ENCODE results near the gene ZNF804A.
"Not testable (repeated sequence)": the region's sequence is repeated elsewhere in the genome, so short reads cannot be mapped to it uniquely, and the experiment has no call there.

Gene ZNF804A

DNA sequence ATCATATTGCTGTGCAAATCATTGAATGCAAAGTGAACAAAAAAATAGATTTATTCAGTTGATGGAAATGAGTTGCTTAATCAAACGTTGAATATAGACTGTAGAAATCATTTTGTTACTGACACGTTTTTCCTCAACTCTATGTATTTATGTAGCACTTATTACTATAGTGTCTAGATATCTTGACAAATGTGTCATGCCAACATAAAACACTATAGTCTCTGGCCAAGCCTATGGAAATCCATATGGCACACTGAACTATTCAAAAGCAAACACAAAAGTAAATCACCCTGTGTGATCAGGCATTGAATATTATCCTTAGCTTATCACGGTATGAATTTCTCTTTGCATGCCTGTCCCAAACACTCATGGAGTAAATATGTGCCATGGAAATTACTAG is 131.3 kb downstream of the ZNF804A start:
- no peak for DNase-seq

DNA sequence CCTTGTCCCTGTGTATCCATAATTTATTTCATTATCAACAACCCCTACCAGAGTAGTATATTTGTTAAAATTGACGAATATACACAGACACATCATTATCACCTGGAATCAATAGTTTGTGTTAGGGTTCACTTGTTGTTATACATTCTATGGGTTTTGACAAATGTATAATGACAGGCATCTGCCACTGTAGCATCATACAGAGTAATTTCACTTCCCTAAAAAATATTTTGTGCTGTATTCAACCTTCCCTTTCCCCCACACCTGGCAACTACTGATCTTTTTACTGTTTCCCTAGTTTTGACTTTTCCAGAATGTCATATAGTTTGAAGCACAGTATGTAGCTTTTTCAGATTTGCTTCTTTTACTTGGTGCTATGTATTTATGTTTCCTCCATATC is 132.0 kb downstream of the ZNF804A start:
- DNase-seq = no peak

DNA sequence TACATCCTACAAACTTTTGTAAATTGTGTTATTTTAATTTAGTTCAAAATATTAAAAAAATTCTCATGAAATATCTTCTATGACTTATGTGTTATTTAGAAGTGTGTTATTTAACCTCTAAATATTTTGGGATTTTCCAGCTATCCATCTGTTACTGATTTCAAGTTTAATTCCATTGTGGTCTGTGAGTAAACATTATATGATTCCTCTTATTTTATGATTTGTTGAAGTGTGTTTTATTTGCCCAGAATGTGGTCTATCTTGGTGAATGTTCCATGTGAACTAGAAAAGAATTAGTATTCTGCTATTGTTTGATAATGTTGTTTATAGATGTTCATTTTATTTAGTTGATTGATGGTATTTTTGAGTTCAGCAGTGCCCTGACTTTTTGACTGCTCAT is 136.0 kb downstream of the ZNF804A start:
- no peak for DNase-seq

DNA sequence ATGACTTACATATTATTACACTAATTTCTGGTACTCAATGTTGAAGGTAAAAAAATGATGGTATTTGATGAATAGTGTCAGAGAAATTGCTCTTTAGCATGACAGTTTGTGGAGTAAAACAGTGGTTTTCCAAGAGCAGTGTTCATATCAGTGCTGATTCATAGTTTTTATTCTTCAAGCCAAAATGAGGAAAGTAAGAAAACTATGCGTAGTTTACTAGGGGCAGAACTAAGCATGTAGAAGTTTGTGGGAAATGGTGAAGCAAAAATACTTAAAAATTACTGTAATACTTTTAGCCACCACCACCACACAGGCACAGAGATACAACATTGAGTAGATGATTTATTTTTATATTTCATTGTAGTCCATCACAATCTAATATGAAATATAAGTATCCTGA is 137.3 kb downstream of the ZNF804A start:
- no peak for DNase-seq

DNA sequence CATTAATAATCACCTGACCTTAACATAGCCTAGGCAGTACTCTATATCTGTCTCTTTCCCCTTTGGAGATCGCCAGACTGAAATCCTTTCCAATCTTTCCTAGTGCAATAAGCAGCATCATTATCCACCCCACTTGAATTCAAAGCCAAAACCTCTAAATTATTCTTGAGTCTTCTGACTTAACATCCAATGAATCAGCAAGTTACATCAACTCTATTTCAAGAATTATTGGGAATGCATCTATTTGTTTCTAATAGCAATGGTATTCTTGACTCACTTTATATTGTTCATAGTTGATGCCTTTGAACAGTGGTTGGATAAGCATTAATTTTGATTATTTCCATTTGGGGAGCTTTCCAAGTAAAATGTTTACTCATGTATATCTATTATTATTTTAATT is 144.8 kb downstream of the ZNF804A start:
- DNase-seq = no peak

DNA sequence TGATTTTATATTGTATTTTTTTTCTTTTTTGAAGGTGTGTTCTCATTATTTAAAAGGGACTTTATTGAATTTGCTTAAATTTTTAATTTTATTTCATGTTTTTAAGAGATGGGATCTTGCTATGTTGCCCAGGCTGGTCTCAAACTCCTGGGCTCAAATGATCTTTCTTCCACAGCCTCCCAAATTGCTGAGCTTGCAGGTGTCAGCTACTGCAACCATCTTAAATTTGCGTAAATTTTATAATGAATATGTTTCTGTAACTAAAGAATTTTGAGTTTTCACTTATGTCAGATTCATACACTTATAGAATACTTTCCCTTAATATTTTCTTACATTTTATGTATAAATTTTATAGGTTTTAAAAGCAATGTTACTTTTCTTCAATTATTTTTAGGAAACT is 157.8 kb downstream of the ZNF804A start:
- DNase-seq = no peak

DNA sequence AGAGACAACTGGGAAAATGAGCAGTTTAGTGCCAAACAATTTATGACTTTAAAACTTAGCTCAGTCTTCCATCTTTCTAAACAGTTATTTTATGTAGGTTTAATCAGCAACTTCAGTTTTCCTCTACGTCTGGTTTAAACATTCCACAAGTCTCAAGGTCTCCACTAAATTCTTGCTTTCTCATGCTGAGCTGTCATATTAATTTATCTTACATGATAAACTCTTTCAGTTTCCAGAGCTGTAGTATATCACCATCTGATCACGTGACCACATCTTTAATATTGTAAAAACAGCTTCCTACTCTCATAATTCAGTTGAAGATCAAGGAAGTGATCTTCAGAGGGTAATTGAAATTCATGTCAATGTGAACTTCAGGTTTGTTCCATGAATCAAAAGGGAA is 158.6 kb downstream of the ZNF804A start:
- no peak for DNase-seq

DNA sequence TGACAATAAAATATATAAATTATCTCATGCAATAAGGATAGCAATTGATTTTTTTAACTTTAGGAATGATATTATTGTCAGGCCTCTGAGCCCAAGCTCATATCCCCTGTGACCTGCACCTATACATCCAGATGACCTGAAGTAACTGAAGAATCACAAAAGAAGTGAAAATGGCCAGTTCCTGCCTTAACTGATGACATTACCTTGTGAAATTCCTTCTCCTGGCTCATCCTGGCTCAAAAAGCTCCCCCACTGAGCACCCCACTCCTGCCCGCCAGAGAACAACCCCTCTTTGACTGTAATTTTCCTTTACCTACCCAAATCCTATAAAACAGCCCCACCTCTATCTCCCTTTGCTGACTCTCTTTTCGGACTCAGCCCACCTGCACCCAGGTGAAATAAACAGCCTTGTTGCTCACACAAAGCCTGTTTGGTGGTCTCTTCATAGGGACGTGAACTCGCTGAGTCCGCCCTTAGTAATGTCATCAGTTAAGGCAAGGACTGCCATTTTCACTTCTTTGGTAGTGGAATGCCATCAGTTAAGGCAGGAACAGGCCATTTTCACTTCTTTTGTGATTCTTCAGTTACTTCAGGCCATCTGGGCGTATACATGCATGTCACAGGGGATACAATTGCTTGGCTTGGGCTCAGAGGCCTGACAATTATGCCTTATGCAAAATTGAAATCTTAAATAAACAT is 161.4 kb downstream of the ZNF804A start:
- DNase-seq = not testable (repeated sequence)

DNA sequence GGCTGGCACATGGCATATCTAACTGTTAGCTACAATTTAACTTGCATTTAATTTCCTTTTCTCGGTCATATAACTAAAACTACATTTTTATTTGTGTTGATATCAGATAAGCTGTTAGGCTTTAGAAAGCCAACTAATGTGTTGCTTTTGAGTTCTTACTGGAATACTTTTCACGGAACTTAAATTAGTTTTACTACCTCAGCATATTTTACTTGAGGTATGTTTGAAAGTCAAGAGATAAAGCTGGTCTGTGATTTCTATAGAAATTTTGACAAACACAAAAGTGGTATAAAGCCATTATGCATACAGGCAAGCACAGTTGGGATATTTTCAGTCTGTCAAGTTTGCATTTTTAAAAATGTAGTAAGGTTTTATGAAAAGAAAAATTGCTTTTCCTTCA is 162.6 kb downstream of the ZNF804A start:
- no peak for DNase-seq

DNA sequence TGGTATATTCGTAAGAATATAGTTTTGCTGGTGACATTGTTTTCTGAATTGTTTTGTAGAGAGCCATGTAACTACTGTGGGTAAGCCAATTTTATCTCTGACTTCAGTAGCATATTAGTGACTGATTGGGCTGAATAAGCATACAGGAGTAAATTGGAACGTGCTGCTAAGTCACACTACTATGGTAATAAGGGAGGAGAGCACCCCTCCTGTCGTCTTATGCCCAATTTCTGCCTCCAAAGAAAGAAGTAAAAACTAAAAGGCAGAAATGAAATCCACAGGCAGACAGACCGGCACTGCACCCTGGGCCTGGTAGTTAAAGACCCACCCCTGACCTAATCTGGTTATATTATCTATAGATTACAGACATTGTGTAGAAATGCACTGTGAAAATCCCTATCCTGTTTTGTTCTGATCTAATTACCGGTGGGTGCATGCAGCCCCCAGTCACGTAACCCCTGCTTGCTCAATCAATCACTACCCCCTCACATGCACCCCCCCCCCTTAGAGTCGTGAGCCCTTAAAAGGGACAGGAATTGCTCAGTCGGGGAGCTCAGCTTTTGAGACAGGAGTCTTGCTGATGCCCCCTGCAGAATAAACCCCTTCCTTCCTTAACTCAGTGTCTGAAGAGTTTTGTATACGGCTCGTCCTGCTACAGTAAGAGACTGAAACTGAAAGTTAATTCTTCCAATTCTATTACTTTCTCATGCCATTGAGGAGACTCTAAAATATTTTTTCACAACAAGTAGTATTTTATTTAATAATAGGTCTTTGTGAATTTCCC is 167.0 kb downstream of the ZNF804A start:
- DNase-seq = no peak

DNA sequence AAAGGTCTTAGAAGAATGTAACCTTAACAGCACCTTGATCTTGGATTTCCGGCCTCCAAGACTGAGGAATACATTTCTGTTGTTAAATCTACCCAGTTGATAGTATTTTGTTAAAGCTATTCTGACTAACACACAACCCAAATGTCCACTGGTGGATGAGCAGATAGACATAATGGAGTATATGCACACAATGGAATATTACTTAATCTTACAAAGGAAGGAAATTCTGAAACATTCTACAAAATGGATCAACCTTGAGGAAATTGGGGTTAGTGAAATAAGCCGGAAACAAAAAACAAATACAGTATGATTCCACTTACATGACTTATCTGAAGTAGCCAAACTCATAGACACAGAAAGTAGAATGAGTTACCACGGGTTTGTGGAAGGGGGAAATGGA is 168.7 kb downstream of the ZNF804A start:
- no peak for DNase-seq

DNA sequence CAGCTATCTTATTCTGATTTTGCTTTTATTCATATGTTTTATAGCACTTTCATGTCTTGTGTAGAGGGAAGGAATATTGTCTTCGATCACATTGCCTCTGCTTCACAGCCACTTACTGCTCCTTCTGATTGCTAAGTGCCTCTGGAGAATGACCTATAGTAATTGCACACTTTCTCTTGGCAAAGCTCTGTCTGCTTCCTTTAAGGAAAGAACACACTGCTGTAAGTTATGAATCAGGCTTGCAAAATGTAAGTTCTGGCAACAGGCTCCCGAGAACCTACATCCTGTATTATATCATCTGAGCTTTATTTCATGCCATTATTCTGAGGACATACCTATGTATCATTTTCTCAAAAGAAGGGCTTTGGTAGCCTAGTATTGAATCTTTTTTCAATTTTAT is 170.7 kb downstream of the ZNF804A start:
- no peak for DNase-seq

DNA sequence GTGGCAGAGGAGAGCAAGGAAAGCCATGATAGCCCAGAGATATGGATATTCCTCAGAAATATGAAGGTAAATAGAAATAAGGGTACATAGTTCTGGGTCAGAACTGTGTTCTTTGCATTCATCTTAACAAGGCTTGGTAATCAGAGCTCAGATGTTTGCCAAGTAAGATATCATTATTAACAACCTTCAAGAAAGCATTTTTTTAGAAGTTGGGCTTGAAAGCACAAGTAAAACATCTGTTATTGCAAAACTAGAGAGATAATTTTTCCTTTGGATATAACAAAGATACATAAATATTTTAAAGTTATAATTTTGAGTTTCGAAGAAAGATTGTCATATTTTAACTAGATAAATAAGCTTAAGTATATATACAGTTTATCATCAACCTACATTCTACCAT is 171.4 kb downstream of the ZNF804A start:
- no peak for DNase-seq

DNA sequence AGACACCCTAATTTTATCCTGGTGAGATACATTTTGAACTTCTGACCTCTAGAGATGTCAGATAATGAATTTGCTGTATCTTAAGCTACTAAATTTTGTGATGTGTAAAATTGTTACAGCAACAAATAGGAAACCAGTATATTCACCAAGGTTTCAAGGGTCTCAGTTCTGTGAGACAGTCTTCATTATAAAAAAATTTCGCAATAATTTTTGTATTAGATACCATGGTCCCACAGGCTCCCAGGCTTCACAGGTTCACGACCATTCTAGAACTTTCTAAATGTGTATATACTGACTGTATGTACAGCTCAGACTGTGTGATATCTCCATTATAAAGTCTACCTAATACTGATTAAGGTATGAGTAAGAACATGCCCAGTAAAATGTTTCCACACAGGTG is 181.4 kb downstream of the ZNF804A start:
- no peak for DNase-seq

DNA sequence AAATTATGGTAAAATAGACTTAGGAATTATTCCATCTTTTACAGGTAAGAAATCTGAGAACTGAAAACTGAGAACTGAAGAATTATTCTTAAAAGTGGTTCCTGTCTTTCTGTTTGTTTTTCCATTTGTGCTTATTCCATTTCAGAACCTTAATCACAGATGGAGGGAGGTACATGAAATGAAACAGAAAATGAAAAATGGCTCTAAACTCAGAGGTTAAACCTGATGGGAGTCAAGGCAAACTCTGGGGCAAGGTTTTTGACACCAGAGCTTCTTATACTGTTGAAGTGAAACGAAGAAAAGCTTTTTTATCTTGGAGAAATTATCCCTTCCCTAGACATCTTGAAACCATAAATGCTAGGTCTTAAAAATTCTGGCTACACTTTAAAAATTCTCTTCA is 182.1 kb downstream of the ZNF804A start:
- no peak for DNase-seq

DNA sequence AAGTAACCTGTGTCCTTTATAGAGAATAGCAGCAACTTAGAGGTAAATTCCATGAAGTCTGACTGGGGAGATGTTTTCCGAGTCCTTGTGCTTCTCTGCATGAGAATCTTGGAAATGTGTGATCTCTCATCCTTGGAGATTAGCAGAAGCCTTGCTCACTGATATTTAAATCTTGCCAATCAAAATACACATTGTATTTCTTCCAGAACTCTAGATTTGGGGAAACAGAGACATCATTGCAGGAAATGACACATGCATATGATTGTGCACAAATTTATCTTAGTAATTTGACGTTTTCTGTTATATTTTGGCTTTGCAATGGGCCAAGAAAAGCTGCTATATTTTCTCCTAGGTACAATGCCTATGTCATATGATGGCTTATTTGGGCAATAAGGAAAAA is 182.6 kb downstream of the ZNF804A start:
- DNase-seq = no peak

DNA sequence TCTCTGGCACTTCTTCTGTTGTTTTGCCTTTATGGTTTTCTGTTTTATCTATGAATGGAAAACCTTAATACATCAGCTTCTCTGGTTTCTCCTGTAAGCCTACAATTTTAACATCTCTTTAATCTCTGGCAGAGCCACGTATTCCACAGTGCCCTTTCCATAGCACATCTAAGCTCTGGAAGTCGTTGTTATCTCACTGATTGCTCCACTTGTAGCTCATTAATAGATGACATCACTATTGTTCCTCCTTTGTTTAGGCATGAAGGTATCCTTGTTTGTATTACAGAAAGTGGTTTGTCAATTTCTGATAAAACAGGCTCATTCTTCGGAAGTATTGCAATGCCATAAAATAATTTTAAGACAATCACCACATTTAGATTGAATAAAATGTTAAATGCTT is 185.2 kb downstream of the ZNF804A start:
- no peak for DNase-seq

DNA sequence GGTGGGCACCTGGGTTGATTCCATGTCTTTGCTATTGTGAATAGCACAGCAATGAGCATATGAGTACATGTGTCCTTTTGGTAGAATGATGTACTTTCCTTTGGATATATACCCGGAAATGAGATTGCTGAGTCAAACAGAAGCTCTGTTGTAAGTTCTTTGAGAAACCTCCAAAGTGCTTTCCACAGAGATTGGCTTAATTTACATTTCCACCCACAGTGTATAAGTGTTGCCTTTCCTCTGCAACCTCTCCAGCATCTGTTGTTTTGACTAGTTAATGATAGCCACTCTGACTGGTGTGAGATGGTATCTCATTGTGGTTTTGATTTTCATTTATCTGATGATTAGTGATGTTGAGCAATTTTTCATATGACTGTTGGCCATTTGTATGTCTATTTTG is 194.8 kb downstream of the ZNF804A start:
- no peak for DNase-seq

DNA sequence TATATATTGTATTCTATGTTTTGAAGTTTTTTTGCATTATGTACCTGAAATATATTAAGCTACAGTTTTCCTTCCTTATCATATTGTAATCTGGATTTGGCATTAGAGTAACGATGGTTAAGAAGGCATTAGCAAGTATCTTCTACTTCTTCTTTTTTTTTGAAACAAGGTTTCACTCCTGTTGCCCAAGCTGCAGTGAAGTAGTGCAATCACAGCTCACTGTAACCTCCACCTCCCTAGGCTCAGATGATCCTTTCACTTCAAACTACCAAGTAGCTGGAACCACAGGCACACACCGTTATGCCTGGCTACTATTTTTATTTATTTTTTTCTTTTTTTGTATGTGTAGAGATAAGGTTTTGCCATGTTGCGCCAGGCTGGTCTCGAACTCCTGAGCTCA is 201.1 kb downstream of the ZNF804A start:
- DNase-seq = no peak

DNA sequence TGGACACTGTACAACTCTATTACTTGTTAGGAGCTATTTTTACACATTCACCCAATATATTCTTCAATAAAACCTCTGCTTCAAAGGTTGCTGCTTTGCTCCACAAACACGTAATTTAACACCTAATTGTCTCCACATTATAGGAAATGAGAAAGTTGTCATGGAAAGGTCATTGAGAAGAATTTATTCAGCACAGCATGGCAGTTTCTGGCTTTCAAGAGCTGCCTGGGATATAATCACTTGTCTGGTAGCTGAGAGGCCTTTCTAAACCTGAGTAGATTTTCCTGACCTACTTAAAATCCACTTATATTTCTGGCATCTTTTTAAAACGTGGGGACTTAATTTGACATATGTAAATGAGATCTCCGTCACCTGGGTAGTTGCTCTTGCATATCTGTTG is 216.1 kb downstream of the ZNF804A start:
- DNase-seq = no peak

DNA sequence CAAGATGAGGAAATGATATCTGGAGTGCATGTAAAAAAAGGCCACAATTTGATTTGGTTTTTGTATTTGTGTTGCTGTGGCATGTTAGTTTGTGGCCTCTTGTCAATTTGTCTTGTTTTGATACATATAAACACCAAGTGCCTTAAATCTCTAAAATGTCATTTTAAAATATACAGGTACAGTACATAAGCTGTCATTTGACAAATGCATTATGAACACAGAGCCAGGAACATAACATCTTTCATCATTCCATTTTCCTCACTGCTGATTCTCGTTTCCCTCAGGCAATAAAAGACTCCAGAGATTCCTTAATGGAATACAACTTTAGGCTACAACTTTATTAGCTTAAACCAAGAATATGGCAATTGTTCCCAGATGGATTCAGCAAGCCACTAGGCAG is 217.5 kb downstream of the ZNF804A start:
- no peak for DNase-seq

DNA sequence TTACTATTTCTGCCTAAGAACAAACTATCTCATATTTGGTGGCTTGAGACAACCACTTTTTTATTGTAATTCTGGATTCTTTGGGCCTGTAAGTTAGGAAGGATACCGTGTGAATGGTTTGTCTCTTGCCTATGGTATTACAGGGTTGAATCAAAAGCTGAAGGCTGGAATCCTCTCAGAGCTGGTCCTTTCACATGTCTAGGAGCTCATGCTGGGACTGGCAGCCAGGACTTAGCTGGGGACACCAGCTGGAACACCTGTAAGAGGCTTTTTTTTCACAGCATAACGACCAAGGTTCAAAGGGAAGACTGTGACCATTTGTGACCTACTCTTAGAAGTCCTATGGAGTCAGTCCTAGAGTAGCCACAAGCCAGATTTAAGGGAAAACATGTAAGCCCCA is 226.3 kb downstream of the ZNF804A start:
- DNase-seq = no peak

DNA sequence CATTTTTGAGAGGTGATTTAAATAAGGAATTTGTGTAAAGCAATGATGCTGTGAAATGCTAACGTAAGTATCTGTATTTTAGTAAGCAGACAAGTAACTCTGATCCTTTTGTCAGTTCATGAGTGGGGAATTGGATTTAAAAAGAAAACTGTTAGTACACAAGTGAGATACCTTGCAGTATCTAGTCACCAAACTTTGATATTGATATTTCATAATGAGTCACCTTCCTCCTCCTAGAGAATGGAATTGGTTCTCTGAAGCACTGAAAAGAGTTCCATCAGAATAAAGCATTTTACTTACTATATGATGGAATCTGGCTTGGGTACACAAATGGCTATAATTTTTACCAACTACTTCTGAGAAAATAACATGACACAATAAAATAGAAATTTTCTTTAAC is 232.2 kb downstream of the ZNF804A start:
- no peak for DNase-seq

DNA sequence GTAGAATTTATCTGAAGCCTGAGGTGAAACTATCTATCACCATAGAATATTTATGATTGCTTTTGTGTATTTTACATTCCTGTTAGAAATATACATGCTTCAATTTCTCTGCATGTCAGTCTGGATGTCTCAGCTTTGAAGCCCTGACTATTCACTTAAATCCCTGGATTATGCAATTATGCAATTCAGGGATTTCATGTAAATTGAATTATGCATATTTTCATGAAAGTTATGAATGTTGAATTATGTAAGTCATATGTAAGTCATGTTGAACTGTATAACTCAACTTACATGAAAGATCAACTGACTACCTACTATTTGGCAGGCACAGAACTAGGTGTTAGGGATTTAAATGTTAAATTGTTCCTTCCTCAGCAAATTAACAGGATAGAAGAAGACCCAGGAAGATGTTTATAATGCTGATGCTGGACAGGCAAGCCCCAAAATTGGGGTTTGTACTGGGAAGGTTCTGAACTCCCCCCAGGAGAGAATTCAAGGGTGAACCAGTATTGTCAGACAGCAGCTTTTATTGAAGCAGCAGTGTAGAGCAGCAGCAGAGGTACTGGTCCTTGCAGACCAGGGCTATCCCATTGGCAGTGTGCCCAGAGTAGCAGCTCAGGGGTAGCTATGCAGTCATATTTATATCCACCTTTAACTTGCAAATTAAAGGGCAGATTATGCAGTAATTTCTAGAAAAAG is 236.5 kb downstream of the ZNF804A start:
- DNase-seq = no peak
